GM18507 (cell line): Measurements from ENCODE around the gene SPTLC3.

Experiments
- DNase-seq: peaks from one replicate; pipeline ENCODE4 v3.0.0; 2011; ENCODE audit warnings: low read depth; ENCODE audit not compliant: insufficient read length; ENCODE audit errors: extremely low spot score
- FAIRE-seq: peaks from 2 replicates; lab custom pipeline; 2011; peaks lifted over from hg19 to GRCh38; lab: Jason Lieb, UNC

The SPTLC3 gene

DNA sequence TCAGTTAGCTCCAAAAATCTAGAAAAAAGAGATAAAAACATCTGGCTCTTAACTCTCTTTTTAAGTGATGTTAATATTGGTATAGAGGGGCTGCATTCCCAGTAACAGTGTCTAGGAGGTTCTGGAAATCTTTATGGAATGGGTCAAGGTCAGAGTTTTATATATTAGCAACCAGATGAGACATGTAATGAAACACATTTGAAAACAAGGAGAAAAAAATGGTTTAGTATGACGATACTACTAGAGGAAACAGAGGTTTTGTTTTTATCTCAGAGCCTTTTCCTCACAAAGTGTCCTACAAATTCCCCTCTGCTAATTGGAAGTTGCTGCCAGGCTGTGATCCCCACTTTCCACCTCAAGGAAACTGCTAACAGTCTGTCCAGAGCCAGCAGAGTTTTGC, 111.7 kb downstream of the SPTLC3 start:
- no peak for DNase-seq
- FAIRE-seq, result no peak

DNA sequence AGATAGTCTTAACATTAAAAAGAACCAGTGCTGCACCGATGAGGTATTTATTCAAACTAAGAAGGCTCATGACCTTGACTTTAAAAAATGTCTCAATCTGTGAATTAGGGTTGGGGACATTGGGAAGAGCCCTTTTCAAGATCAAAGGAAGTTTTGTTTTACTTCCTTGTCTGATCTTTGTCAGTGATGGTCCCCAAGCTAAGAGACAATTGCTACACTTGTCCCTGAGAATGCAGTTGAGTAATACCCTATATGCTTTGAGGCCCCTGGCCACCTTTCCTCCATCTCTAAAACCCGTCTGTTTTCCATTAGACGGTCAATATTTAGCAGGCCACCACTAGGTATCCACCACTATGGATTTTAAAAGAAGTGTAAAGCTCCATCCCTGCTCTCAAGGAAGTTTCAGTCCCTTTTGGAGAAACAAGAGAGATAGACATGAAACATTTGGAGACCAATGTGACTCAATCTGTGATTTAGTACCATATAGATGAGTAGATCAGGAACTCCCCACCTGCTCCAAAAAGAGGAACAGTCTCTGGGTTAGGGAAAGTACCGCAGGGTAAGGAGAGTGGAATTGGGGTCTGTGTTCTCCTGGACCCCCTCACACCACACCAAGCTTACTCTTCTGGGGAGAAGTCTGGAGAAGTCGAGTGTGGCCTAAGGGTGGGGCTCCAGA, 113.2 kb downstream of the SPTLC3 start:
- no peak for DNase-seq

GRCh38 chr20:13125486-13125885, 116.7 kb downstream of the SPTLC3 start:
- DNase-seq (no peak), FAIRE-seq (no peak)

More for the DNA sequence above, 113.2 kb downstream of the SPTLC3 start:
- no peak for FAIRE-seq

DNA sequence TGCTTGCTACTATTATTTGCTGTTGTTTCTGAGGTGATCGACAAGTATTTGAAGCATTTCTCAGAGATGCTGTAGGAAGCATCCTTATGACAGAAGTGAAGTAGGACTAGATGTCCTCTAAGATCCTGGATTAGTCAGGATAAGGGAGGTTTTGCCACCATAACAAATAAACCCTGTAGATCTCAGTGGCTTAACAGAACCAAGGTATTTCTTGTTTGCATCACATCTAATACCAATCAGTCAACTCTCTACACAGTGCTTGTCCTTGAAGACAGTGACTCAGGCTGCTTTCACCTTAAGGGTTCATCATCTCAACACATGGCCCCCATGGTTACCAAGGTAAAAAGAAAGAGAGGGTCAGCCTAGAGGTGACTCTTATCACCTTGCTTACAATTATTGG, 119.4 kb downstream of the SPTLC3 start:
- FAIRE-seq (no peak), DNase-seq (no peak)

GRCh38 chr20:13130061-13130706, 121.4 kb downstream of the SPTLC3 start:
- FAIRE-seq, result no peak
- DNase-seq, result no peak

GRCh38 chr20:13130707-13131103, 121.9 kb downstream of the SPTLC3 start:
- DNase-seq (no peak), FAIRE-seq (no peak)

DNA sequence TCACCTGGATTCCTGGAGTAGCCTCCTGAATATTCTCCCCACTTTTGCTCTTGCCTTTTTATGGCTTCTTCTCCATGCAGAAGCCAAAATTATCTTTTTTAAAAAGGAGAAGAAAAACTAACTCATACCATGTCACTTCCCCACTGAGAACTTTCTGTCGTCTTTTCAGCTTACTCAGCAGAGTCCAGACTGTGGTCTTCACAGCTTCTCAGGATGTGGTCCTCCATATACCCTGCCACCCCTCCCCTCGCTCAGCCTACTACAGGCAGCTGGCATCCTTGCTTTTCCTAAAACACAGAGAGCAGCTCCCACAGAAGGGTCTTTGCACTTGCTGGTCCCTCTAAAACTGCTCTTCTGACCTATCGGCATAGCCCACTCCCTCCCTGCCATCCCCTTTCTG, 122.9 kb downstream of the SPTLC3 start:
- FAIRE-seq, result no peak
- no peak for DNase-seq

GRCh38 chr20:13139459-13140150, 130.8 kb downstream of the SPTLC3 start:
- FAIRE-seq, result no peak
- DNase-seq, result no peak

- no peak for FAIRE-seq
- DNase-seq, result no peak
Observed at GRCh38 chr20:13140201-13140600, 131.4 kb downstream of the SPTLC3 start.

GRCh38 chr20:13140775-13141174, 132.0 kb downstream of the SPTLC3 start:
- DNase-seq (no peak), FAIRE-seq (no peak)

DNA sequence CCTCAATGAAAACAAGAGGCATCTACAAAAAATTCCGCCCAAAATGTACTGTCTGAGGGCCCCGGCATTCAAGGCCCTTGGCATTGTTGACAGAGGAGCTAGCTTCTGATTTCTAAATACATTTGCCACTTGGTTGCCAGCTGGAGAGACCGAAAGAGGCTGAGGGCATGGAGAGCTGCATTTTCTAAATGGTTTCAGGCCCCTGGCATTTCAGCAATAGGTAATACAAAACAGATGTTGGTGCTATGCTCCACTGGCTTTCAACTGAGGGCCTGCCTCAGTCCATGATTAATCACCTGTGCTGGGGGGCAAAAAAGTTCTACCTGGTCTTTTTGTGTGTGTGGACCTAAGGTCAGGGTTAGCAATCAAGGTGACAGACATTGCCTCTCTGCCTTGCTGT, 132.8 kb downstream of the SPTLC3 start:
- DNase-seq (no peak), FAIRE-seq (no peak)

DNA sequence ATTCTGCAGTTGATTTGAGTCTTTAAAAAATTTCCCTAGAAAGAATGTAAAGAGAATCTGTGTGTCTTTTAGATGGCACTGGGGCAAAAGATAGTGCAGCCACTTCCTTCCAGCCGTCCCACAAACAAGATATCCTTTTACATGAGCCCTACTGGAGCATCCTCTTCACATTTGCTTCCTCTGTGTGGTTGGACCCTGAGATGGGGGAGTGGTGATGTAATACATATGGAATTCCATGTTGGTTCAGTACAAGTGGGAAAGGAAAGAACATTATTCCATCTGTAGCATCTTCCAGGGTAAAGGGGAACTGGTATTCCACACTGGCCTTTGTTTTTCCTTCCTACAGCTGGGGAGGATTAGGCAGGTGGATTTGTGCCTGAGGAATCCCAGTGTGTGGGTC, 133.4 kb downstream of the SPTLC3 start:
- DNase-seq (no peak), FAIRE-seq (no peak)

DNA sequence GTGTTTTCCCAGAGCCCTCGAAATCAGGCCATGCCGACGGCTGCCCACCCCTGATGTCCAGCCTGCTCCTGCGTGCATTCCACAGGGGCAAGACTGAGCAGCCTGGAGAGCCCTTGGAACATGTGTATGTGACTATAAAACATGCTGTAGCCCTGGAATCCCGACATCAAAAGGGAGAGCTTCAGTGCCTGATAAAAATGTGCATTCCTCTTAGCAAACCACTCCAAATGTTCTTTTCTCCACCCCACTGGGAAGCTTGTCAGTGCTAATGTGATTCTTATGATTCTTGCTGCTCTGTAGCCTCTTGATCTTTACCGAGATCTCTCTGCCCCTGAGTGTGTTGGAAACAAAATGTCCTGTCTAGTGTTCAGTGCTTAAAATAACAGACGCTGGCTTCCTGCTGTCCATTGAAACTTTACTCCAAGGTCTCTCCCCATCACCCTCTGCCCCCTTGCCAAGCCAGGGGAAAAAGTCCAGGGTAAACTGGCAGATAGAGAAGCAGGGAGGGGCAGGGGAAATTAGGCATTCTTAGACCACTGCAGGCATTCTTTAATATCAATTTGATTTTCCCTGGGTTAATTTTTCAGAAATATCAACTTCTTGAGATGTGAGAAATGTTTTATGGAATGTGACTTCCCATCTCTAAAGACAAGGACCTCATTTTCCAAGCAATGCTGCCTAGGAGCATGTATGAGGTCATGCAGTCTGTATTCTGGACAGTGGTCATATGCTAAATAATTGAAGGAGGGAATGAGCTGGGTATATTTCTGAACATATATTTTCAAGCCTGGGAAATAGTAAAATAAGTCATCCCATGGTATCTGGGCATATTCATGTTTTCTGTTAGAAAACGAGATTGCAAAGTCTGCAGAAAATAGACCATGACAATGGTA, 138.5 kb downstream of the SPTLC3 start:
- DNase-seq (no peak), FAIRE-seq (no peak)

- FAIRE-seq (no peak), DNase-seq (no peak)
Observed at GRCh38 chr20:13147971-13148370, 139.2 kb downstream of the SPTLC3 start.

DNA sequence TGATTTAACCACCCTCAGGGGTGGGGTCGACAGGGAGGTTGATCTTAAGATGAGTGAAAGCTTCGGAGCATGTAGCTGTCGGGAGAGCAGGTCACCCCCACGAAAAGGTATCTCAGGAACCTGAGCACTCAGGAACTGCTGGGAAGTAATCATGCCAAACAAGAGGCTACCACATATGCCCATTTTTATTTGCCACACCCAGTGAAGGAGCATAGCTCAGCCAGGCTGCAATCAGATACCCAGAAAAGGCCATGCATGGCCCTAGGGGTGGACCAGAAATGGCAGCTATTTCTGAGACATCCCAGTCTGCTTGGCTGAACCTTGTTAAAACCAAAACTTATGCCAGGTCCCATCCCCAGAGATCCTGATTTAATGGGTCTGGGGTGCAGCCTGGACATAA, 139.6 kb downstream of the SPTLC3 start:
- FAIRE-seq, result no peak

DNA sequence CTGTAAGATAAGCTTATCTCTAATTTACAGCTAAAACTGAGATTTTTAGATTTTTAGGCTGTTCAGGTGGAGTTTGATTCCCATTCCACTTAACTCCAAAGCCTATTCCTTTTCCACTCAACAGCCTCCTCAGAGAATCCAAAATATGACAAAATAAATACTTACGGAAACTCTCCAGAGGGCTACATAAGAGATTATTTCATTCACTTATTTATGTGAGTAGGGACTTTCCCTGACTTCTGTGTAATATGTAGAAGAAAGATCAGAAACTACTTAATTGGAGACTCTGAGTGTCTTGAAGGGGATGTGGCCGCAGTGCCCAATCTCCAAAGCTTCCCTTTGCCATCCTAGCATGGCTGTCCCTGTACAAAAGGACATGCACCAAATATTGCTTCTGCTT, 140.2 kb downstream of the SPTLC3 start:
- DNase-seq (no peak), FAIRE-seq (no peak)

More for the DNA sequence above, 139.6 kb downstream of the SPTLC3 start:
- DNase-seq, result no peak

GRCh38 chr20:13149371-13150105, 140.8 kb downstream of the SPTLC3 start:
- DNase-seq (no peak), FAIRE-seq (no peak)

GRCh38 chr20:13158369-13158768, 149.6 kb downstream of the SPTLC3 start:
- FAIRE-seq, result no peak
- no peak for DNase-seq

DNA sequence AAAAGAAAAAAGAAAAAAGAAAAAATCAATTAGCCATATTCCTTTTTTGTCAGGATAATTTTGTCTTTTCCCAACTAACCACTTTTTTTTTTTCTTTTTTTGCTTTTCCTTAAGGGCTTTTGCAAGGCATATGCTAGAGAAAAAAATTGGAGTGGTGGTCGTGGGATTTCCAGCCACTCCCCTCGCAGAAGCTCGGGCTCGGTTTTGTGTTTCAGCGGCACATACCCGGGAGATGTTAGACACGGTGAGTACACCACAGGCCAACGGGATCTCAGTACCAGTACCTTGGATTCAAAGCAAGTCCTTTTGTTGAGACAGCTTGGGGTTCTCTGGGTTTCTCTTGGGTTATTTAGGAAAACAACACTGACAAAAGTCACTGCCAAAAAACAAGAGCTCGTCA, 151.1 kb downstream of the SPTLC3 start:
- FAIRE-seq, result no peak
- no peak for DNase-seq
